HG02588 (cell line): Measurements from ENCODE around the gene MAGEL2.

Experiments
- ATAC-seq: cut with Tn5 transposase; IDR thresholded peaks from one replicate; pipeline ENCODE4 v1.9.1; 2021; ENCODE audit warnings: mild to moderate bottlenecking, moderate library complexity; ENCODE audit not compliant: unreplicated experiment

The MAGEL2 gene

GRCh38 chr15:23647421-23648370, at the start of gene MAGEL2:
Gene MAGEL2, minus strand, starts transcription at chr15:23647867. Its CDS starts 125 bp downstream, at chr15:23647742.
- no peak for ATAC-seq

DNA sequence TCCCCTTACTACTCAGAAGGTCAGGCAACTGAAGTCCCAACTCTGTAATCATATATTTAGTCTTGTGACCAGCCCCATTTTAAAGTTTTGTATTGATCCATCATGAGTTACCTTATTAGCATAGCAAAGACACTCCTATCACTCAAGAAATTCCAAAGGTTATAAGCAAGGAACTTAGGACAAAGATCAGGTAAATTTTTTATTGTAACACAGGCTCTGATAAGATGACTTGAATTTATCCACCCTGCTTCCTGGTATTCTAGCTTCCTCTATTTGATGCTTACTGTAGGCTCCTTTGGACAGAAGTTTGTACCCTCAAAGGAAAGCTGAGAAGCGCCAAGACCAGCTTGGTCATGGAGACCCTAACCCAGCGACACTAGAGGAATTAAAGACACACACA, 47.6 kb upstream of the MAGEL2 start:
- no peak for ATAC-seq

DNA sequence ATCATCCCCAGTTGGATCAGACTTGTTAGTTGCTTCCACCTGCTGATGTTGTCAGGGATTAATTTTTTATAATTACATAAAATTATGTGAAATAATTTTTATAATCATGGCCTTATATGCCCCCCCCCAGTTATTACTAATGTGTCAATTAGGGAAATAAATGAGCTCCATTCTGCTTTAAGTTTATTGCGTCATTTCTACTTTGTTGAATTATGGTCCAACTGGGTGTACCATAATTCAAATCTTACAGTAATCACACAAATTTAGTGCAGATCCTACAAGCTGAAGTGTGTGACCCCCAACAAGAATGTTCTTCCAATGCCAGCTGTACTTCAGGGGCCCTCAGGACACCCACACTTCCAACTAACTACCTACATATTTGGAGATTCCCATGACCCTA, 46.9 kb upstream of the MAGEL2 start:
- ATAC-seq: no peak

DNA sequence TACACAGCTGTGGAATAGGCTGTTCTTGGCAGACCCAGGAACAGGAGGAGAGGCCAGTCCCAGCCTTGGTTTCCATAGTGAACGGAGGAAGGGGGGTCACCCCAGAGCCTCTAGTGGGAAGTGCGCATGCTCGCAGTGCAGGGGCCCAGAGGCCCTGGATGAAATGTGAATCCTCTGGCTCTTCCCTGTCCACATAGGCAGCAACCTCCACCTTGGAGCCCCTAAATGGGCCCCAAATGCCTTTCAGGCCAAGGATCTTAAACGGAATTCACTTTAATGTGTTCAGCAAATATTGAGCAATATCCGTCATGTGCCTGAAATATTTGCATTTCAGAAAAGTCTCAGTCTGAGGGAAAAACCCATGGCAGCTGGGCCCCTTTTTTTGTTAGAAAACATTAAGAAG, 42.8 kb upstream of the MAGEL2 start:
- ATAC-seq: no peak

- no peak for ATAC-seq
These were observed 42.3 kb upstream of the MAGEL2 start for GRCh38 chr15:23690015-23690414.

DNA sequence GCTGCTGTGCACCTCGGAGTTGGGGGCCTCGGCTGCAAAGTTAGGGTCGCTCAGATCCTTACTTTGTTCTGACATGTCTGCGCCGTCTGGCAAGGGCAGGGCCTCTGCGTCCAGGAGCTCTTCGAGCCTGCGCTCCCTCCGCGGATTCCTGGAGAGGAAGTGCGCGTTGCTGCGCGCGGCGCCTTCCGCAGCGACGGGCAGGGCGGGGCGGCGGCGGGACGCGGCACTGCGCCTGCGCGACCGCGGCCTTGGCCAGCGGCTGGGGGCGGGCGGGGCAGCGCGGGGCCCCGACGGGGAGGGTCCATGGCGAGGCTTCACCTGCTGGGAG, 39.4 kb upstream of the MAGEL2 start, which contains the start of gene NDN:
Gene NDN, minus strand, starts transcription at position 163 of the 328 bp plus-strand sequence. Its CDS starts 88 bp downstream, at position 75.
- no peak for ATAC-seq

GRCh38 chr15:23686466-23687142, 38.9 kb upstream of the MAGEL2 start:
- ATAC-seq: no peak

DNA sequence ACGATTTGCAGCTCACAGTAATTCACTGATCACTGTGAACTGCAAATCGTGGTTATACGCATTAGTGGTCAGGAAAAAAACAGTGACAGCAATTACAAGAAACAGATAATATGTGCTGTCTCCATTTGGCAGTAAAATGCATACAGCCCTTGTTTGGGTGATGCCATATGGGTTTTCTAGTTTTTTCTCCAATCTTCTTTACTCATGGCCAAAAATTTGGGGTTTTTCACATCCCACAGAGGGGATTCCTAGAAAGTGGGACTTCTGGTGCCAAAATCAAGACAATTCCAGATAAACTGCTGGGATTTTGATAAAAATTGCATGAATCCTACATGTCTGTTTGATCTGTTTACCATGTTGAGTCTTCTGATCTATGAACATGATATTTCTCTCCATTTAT, 23.8 kb upstream of the MAGEL2 start:
- ATAC-seq: no peak

DNA sequence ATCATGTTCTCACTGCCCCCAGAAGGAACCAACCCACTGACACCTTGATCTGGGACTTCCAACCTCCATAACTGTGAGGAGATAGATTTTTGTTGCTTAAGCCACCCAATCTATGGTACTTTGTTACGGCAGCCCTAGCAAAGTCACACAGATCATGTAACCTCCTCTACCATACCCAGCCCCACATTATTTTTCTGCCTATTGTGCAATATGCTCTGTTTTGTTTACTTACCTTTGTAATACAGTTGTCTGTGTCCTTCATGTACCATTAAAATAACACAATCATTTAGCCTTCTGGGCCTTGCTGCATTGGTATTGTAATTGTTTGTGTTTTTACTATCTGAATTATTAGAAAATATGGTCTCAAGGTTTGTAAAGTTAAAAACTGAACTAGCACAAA, 23.3 kb upstream of the MAGEL2 start:
- ATAC-seq: no peak

DNA sequence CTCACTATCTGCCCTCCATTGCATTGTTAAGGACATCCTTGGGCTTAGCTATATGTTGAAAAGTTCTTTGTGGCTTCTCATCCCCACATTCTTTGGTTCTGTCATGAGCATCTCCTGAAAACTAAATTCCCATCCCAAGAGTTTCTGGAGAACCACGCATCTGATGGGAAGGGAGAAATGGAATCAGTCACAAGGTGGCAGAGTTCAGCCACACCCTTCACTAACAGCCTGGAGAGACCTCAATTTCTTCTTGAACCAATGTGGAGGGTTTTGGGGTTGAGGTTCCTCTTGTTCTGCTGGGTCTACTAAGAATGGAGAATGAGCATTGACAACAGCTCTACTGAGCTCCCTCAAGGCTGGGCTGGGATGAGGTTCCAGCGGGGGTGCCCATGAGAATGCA, 15.6 kb upstream of the MAGEL2 start:
- no peak for ATAC-seq

- ATAC-seq: no peak
These were observed 1.4 kb upstream of the MAGEL2 start for GRCh38 chr15:23648920-23649515.

- ATAC-seq: no peak
These were observed 719 bp downstream of the MAGEL2 start for GRCh38 chr15:23647001-23647295.

- no peak for ATAC-seq
These were observed 1.3 kb downstream of the MAGEL2 start for GRCh38 chr15:23646165-23647000.

- no peak for ATAC-seq
These were observed 2.1 kb downstream of the MAGEL2 start for GRCh38 chr15:23645371-23646164.

DNA sequence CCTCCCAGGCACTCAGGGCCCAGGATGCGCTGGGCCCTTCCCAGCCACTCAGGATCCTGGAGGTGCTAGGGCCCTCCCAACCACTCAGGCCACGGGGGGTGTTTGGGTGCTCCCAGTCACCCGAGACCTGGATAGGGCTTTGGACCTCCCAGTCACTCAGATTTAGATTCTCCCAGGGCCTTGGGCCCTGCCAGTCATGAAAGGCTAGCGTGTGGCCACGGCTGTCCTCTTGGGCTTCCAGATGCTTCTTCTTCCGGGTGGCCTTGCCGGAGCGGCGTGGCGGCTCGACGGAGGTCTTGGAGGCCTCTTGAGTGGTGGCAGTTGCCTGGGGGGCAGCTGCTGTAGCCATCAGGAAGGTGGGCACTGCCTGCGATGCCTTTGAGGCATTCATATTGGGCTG, 2.8 kb downstream of the MAGEL2 start:
- ATAC-seq: no peak

GRCh38 chr15:23642413-23643044, 5.1 kb downstream of the MAGEL2 start:
- no peak for ATAC-seq

GRCh38 chr15:23634181-23634580, 13.5 kb downstream of the MAGEL2 start:
- no peak for ATAC-seq

DNA sequence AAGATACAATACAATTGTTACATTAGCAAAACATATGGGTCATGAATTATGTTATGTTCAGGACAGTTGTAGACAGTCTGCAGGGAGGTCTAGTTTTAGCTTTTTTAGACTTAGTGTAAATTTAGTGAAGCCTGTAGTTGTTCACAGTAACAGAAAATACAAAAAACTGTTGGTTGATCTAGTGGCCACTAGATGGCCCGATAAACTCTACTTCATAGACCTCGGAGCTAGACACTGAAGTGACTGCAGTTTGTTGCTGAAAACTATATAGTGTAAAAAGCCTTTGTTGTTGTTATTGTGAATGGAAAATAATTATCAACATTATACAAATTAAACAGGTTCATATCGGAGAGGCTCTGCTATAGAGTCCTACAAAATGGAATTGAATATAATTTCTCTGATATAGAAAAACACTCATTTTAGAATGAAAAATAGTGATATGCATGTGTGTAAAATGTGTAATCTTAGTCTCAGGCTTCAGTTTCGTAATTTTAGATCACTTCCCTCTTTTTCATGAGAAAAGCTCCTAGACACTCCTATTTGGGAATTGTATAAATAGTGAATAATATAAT, 18.3 kb downstream of the MAGEL2 start:
- no peak for ATAC-seq

GRCh38 chr15:23628612-23629233, 18.9 kb downstream of the MAGEL2 start:
- ATAC-seq: no peak
